Stimulated activated CD8-positive, alpha-beta memory T cell treated with anti-CD3 and anti-CD28 coated beads, Interleukin-2, amount 100 ng/mL, for 48 hours (primary cell): ENCODE results near the gene TM9SF1.

Experiments
- DNase-seq, 2 donors: peaks; one replicate each; pipeline ENCODE4 v3.0.0-alpha.2; 2020; ENCODE audit warnings: low read depth in 2 of 2

Gene TM9SF1

GRCh38 chr14:24151404-24152080, 43.7 kb downstream of the TM9SF1 start:
- no peak for DNase-seq

GRCh38 chr14:24150993-24151392, 44.2 kb downstream of the TM9SF1 start:
- no peak for DNase-seq

GRCh38 chr14:24150567-24150966, 44.7 kb downstream of the TM9SF1 start:
- DNase-seq, result no peak

GRCh38 chr14:24150061-24150460, 45.2 kb downstream of the TM9SF1 start:
- DNase-seq, result no peak

GRCh38 chr14:24149302-24149969, 45.8 kb downstream of the TM9SF1 start:
- no peak for DNase-seq

GRCh38 chr14:24147761-24148428, 47.3 kb downstream of the TM9SF1 start:
- no peak for DNase-seq

- peak; percentile 96 to 97 for DNase-seq
These were observed 48.1 kb downstream of the TM9SF1 start, which contains the start of gene RNF31 for GRCh38 chr14:24146978-24147760. RNF31 (plus strand) TSS chr14:24147498; CDS start chr14:24147699, 201 bp downstream.

- DNase-seq, result peak; percentile 89 to 90
These were observed 48.7 kb downstream of the TM9SF1 start, which contains the start of gene PSME2 for GRCh38 chr14:24146453-24146977. PSME2 (minus strand) TSS chr14:24146610; CDS start chr14:24146581, 29 bp downstream.

- DNase-seq, result no peak
These were observed 49.4 kb downstream of the TM9SF1 start for GRCh38 chr14:24145690-24146452.

GRCh38 chr14:24145219-24145618, 50.0 kb downstream of the TM9SF1 start:
- DNase-seq, result no peak

- no peak for DNase-seq
These were observed 50.8 kb downstream of the TM9SF1 start for GRCh38 chr14:24144451-24144850.

GRCh38 chr14:24143511-24143910, 51.7 kb downstream of the TM9SF1 start:
- no peak for DNase-seq

- peak; percentile 100 for DNase-seq
These were observed 54.0 kb downstream of the TM9SF1 start, which contains the start of gene EMC9 for GRCh38 chr14:24141097-24141880. EMC9 (minus strand) TSS chr14:24141591; CDS start chr14:24141304, 287 bp downstream.

- DNase-seq, result no peak
These were observed 55.8 kb downstream of the TM9SF1 start for GRCh38 chr14:24139272-24139934.
